ENCODE measurements around the gene IKZF4.
A peak's percentile ranks its signal among the peaks of the same experiment; 100 is the strongest.
"Not testable (repeated sequence)": the region's sequence is repeated elsewhere in the genome, so short reads cannot be mapped to it uniquely, and the experiment has no call there.

Gene IKZF4

GRCh38 chr12:56020423-56021184, at the start of gene IKZF4:
Gene IKZF4, plus strand, starts transcription at chr12:56021043. Its CDS starts 451 bp downstream, at chr12:56021494.
- DNase-seq = no peak

- no peak for DNase-seq
Measured at GRCh38 chr12:55972042-55972441, 48.8 kb upstream of the IKZF4 start.

DNA sequence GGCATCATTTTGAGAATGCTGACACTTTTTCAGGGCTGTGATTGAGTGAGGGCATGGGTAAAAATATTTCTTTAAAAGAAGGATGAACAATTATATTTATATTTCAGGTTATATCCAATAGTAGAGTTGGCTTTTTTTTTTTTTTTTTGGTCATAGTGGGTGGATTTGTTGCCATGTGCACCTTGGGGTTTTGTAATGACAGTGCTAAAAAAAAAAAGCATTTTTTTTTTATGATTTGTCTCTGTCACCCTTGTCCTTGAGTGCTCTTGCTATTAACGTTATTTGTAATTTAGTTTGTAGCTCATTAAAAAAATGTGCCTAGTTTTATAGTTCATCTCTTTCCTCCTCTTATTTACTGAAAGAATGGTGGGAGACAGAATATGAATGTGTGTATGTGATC, 48.4 kb upstream of the IKZF4 start:
- DNase-seq = no peak

- DNase-seq = no peak
Measured at GRCh38 chr12:55972911-55973598, 47.8 kb upstream of the IKZF4 start.

DNA sequence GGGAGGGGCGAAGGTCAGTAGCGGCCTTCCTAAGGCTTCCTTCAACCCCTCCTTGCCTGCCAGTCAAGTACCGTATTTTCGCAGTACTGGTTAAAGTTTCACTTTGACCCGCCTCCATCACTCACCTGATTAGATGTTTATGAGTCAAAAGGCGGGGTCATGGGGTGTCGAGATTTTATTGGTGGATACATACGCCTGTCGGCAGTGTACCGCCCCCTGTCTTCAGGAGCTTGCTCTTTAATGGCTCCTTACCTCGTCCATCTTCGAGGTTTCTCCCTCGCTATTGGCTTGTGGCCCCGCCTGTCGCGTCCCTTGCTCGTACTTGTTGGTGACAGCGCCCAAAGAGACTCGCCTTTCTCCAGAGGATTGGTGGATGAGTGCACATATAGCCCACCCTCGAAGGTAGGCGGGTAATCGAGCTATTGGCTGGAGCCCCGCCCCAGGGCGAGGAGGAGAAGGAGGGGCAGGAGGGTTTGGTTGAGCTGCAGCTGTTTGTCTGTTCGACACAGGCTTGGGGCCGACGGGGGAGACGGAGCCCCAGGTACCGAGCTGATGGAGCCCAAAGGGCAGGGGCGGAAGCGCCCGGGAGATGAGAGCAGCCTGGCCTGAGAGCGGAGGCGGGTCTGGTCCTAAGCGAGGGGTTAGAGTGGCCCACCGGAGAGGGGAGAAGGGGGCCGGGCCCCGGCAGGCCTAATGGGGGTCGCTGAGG, 47.1 kb upstream of the IKZF4 start, which contains the start of gene RAB5B:
Gene RAB5B (plus strand): TSS at position 480 of the 709 bp plus-strand sequence. CDS start 12,883 bp downstream, outside the sequence.
- peak; percentile 99 for DNase-seq

- no peak for DNase-seq
Measured at GRCh38 chr12:55974308-55974730, 46.5 kb upstream of the IKZF4 start.

DNA sequence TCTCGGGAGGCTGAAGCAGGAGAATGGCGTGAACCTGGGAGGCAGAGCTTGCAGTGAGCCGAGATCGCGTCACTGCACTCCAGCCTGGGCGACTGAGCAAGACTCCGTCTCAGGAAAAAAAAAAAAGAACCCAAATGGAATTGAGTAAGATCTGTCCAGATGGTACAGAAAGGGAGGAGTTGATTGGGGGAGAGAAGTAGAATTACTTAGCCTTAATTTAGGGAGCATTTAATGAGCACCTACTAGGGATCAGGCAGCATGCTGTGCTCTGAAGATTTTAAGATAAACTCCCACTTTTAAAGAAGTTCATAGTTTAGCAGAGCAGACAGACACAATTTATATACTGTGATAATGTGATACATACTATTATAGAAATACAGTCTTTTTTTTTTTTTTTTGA, 42.5 kb upstream of the IKZF4 start:
- no peak for DNase-seq

- no peak for DNase-seq
Measured at GRCh38 chr12:55979069-55979468, 41.8 kb upstream of the IKZF4 start.

GRCh38 chr12:55981882-55982281, 39.0 kb upstream of the IKZF4 start:
- DNase-seq = not testable (repeated sequence)

GRCh38 chr12:55982319-55982936, 38.4 kb upstream of the IKZF4 start:
- DNase-seq = no peak

GRCh38 chr12:55983232-55983842, 37.5 kb upstream of the IKZF4 start:
- DNase-seq = no peak

GRCh38 chr12:55984861-55985260, 36.0 kb upstream of the IKZF4 start:
- DNase-seq = no peak

DNA sequence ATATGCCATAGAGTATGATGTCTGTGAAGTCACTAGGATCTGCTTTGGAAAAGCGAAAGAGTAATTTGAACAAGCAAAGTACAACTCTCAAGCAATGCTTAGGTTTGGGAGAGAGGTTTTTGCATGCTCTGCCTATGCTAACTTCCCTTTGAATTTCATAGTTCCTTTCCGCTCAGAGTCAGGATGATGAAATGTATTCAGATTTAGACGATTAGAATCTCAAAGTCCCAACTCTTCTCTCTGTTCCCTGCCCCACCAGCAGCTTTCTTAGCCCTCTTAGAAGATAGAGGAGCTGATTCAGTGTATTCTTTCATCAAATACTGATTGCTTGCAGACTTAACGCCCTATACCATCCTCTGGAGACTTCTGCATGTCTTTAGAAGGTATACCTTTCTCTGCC, 35.5 kb upstream of the IKZF4 start:
- DNase-seq = no peak

DNA sequence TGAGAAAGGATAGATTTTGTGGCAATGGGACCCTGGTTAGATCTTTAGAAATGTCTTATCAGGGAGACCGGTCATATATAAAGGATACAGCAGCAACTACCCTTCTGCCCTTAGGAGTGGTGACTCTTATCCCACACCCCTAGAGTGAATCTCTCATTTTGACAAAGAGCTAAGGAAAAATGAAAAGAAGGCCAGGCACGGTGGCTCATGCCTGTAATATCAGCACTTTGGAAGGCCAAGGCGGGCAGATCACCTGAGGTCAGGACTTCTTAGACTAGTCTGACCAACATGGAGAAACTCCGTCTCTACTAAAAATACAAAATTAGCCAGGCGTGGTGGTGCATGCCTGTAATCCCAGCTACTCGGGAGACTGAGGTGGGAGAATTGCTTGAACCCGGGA, 34.9 kb upstream of the IKZF4 start:
- DNase-seq = not testable (repeated sequence)

DNA sequence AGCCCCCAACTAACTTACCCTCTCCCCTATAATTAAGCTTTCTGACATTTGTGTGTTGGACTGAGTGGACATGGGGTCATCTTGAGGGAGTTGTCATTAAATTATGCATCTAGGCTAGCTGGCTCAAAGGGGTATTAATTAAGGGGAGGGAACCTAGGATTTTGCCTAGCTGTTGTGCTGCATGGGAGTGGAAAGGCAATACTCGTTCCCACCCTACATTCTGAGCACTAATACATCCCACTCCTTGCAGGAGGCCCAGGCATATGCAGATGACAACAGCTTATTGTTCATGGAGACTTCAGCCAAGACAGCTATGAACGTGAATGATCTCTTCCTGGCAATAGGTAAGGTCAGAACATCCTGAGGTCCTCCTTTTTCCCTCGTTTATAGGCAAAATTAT, 29.7 kb upstream of the IKZF4 start:
- no peak for DNase-seq

DNA sequence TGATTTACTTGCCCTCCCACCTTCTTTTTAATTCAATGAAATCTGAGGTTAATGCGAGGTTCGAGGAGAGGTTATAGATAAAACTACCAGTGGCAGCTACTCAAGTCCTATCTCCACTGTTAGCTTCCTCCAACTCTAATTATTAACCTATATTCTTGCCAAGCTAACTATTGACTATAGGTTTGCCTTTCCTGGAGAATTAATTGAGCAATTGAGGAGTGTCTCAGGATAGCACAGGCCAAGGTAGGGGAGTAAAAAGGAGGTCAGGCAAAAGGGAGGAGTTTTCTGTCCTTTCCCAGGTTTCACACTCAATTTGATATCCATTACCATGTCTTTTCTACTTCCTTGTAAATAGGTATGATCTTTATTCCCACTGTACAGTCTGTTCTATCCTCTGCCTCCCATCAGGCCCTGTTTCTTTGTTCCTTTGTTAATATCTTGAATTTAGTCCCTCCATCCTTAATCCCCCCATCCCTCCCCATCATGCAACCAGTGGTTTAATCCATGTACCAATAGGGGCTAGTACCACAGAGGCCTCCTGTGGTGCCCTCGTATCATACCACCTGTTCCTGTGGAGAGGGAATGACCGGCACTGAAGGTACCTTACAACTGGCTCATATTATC, 27.5 kb upstream of the IKZF4 start:
- no peak for DNase-seq

- no peak for DNase-seq
Measured at GRCh38 chr12:55995366-55995765, 25.5 kb upstream of the IKZF4 start.

- peak; percentile 53 for DNase-seq
Measured at GRCh38 chr12:55996201-55996714, 24.6 kb upstream of the IKZF4 start.

GRCh38 chr12:55996715-55997534, 23.9 kb upstream of the IKZF4 start, which contains the start of gene SUOX:
Gene SUOX, plus strand, starts transcription at chr12:55997276. Its CDS starts 4,946 bp downstream, at chr12:56002222.
- peak; percentile 42 for DNase-seq

DNA sequence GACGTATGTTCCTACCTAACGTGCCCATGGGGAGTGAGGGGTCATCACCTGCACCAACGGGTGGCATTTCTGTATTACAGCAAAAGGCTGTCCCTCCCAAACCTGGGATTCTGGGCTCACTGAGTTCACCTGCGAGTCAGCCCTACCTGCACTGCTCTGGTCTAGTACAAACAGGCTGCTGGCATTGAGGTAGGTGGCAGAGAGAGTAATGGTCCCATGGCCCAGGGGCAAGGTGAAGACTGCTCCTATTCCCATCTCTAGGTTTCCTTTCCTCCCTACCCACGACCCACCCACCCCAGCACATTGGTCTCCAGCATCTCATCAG, 23.3 kb upstream of the IKZF4 start:
- DNase-seq = no peak

- DNase-seq = not testable (repeated sequence)
Measured at GRCh38 chr12:55999522-55999921, 21.3 kb upstream of the IKZF4 start.

Measured in NCI-H1694 (cell line).